Breast epithelium (tissue), 3 donors: ENCODE measurements around the gene GIPC2.

Source experiments
- CTCF ChIP-seq, 3 donors: fragments of 450-650 bp; IDR thresholded peaks; one replicate each; pipeline ENCODE4 v1.5.1; 2016 to 2017; ENCODE audit warnings: antibody characterized with exemption in 3 of 3, mild to moderate bottlenecking in 3 of 3, moderate library complexity in 3 of 3
- POLR2AphosphoS5 ChIP-seq, 3 donors: sonication (generic); formaldehyde crosslinking; IDR thresholded peaks; one replicate each; pipeline ENCODE4 v1.6.1; 2017; ENCODE audit warnings: antibody characterized with exemption in 3 of 3

- no peak for TF ChIP-seq CTCF (IDR thresholded peaks at IDR 0.05)
- TF ChIP-seq POLR2AphosphoS5 (IDR thresholded peaks at IDR 0.05): no peak
Measured at GRCh38 chr1:78141531-78142231, 95.9 kb downstream of the GIPC2 start.
